ENCODE measurements around the gene COL25A1.

DNA sequence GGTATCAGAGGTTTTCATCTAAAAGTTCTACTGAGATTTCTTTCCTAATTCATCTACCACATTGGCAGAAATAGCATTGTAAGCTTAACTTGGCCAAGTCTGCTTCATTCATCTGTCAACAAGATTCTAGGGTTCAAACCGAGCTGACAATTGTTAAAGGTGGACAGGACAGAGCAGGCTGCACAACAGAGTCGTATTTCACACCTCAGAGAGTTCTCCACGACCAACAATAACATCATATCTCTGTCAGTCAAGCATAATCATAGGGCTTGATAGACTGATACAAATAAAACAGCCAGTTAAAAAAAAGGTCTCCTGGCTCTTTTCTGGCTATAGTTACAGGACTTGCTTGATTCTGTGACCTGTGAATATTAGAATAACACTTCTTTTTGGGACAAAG is 259.2 kb downstream of the COL25A1 start:
- TF ChIP-seq, protein P1, sequence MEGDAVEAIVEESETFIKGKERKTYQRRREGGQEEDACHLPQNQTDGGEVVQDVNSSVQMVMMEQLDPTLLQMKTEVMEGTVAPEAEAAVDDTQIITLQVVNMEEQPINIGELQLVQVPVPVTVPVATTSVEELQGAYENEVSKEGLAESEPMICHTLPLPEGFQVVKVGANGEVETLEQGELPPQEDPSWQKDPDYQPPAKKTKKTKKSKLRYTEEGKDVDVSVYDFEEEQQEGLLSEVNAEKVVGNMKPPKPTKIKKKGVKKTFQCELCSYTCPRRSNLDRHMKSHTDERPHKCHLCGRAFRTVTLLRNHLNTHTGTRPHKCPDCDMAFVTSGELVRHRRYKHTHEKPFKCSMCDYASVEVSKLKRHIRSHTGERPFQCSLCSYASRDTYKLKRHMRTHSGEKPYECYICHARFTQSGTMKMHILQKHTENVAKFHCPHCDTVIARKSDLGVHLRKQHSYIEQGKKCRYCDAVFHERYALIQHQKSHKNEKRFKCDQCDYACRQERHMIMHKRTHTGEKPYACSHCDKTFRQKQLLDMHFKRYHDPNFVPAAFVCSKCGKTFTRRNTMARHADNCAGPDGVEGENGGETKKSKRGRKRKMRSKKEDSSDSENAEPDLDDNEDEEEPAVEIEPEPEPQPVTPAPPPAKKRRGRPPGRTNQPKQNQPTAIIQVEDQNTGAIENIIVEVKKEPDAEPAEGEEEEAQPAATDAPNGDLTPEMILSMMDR (IDR thresholded peaks at IDR 0.05; ENCODE audit: low read depth, low read length, missing input control), result no peak
- TF ChIP-seq JUND (IDR thresholded peaks at IDR 0.05) (no peak), RXRA (IDR thresholded peaks at IDR 0.05) (no peak), FOXA1 (IDR thresholded peaks at IDR 0.05) (no peak)
- TF ChIP-seq, protein P2, sequence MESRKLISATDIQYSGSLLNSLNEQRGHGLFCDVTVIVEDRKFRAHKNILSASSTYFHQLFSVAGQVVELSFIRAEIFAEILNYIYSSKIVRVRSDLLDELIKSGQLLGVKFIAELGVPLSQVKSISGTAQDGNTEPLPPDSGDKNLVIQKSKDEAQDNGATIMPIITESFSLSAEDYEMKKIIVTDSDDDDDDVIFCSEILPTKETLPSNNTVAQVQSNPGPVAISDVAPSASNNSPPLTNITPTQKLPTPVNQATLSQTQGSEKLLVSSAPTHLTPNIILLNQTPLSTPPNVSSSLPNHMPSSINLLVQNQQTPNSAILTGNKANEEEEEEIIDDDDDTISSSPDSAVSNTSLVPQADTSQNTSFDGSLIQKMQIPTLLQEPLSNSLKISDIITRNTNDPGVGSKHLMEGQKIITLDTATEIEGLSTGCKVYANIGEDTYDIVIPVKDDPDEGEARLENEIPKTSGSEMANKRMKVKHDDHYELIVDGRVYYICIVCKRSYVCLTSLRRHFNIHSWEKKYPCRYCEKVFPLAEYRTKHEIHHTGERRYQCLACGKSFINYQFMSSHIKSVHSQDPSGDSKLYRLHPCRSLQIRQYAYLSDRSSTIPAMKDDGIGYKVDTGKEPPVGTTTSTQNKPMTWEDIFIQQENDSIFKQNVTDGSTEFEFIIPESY (IDR thresholded peaks at IDR 0.05), result no peak
- TF ChIP-seq, protein P3, sequence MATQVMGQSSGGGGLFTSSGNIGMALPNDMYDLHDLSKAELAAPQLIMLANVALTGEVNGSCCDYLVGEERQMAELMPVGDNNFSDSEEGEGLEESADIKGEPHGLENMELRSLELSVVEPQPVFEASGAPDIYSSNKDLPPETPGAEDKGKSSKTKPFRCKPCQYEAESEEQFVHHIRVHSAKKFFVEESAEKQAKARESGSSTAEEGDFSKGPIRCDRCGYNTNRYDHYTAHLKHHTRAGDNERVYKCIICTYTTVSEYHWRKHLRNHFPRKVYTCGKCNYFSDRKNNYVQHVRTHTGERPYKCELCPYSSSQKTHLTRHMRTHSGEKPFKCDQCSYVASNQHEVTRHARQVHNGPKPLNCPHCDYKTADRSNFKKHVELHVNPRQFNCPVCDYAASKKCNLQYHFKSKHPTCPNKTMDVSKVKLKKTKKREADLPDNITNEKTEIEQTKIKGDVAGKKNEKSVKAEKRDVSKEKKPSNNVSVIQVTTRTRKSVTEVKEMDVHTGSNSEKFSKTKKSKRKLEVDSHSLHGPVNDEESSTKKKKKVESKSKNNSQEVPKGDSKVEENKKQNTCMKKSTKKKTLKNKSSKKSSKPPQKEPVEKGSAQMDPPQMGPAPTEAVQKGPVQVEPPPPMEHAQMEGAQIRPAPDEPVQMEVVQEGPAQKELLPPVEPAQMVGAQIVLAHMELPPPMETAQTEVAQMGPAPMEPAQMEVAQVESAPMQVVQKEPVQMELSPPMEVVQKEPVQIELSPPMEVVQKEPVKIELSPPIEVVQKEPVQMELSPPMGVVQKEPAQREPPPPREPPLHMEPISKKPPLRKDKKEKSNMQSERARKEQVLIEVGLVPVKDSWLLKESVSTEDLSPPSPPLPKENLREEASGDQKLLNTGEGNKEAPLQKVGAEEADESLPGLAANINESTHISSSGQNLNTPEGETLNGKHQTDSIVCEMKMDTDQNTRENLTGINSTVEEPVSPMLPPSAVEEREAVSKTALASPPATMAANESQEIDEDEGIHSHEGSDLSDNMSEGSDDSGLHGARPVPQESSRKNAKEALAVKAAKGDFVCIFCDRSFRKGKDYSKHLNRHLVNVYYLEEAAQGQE (IDR thresholded peaks at IDR 0.05), result no peak
- TF ChIP-seq, protein P4, sequence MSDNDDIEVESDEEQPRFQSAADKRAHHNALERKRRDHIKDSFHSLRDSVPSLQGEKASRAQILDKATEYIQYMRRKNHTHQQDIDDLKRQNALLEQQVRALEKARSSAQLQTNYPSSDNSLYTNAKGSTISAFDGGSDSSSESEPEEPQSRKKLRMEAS (IDR thresholded peaks at IDR 0.05), result no peak
- TF ChIP-seq, protein P5, sequence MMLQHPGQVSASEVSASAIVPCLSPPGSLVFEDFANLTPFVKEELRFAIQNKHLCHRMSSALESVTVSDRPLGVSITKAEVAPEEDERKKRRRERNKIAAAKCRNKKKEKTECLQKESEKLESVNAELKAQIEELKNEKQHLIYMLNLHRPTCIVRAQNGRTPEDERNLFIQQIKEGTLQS (IDR thresholded peaks at IDR 0.05), result no peak
